GM04504 (cell line): Measurements from ENCODE around the gene ABCE1.

Experiments used
- DNase-seq: peaks from one replicate; pipeline ENCODE4 v3.0.0-alpha.2; 2012; ENCODE audit warnings: low read depth

ABCE1 gene

DNA sequence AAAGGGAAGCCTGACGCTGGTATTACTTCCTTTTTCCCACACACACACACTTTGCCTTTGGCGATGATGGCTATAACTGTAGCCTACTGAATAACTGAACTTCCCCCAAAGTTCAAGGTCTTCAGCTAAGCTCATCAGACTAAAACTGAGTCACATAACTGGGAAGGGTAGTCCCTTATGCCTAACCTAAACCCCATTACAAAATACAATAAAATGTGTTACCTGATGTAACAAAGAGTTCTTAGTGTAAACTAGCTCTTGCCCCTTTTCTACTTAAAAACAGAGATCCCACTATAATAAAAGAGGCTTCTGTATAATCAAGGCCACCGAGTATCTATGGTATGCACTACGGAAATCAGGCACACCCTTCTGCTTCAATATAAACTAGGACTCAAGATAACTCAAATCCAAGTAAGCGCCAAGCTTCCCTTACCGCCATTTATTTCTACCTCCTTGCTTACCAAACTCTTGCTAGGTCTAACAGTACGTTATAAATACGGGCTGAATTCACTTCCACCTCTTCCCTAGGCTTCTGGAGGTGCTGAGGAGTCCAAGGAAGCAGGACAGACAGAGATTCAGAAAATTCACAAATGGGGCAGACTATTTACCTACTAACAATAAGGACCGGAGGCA is 79.9 kb downstream of the ABCE1 start:
- no peak for DNase-seq

- no peak for DNase-seq
Observed at GRCh38 chr4:145178740-145179280, 80.7 kb downstream of the ABCE1 start.
